ENCODE data around the gene CAMSAP2.
"Not testable (repeated sequence)": the region's sequence is repeated elsewhere in the genome, so short reads cannot be mapped to it uniquely, and the experiment has no call there.

CAMSAP2 gene

DNA sequence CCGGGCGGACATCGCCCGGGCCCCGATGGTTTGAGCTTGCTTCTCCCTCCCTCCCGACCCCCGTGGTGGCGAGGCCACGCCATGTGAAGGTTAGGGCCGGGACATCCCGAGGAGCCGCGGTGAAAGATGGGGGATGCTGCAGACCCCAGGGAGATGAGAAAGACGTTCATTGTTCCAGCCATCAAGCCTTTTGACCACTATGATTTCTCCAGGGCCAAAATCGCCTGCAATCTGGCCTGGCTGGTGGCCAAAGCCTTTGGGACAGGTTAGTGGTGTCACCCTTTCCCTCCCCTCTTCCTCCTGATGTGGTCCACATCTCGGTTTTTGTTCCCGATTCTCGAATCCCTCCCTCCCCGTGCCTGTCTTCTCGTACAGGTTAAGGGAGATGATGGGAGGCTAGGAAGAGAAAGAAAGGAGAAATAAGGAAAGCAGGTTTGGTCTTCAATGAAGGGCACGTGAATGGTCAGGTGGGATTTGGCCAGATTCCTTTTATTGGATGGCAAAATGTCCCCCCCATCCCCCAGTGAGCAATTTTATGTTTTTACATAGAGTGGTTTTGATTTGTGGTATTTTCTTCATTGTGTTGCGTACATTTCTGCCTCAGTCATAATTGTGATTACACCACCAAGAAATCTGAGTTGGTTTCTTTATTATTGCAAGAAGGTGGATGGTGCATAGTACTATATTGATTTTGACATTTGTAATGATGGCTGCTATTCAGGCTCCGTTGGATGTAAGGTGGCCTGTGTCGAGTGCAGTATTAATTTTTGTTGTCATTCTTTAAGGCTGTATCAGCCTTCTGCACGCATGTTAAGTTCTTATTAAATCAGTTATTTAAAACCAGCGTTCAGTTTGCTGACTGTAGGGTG lies 1.2 kb downstream of the CAMSAP2 start:
- no peak for DNase-seq (ENCODE audit: low read depth in 2 of 2)

DNA sequence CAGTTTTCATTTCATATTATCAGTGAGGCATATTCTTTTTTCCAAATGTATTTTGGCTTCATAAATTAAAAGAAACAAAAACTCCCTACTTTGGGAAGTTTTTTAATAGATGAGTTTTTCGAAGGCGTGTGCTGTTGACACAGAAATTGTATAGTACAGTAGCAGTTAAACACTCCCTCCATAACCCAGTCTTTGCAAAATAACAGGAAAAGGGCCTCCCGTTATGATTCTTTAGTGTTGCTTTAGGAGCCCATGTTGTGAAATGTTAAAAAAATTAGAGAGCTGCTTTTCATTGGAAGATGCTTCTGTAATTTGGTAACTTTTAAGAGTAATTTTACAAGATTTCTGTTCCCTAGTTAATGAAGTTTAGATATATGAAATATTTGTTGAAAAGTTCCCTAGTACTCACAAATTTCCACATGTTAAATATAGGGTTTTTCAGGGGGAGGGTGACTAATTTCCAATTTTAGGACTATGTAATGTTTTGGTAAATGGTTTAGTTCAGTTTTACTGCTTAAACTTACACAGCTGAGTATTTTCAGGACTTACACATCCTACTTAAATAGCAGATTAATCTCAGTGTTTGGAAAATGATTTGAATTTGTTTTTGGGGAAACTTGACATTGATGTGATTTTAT lies 2.0 kb downstream of the CAMSAP2 start:
- DNase-seq (ENCODE audit: low read depth in 2 of 2), result no peak

DNA sequence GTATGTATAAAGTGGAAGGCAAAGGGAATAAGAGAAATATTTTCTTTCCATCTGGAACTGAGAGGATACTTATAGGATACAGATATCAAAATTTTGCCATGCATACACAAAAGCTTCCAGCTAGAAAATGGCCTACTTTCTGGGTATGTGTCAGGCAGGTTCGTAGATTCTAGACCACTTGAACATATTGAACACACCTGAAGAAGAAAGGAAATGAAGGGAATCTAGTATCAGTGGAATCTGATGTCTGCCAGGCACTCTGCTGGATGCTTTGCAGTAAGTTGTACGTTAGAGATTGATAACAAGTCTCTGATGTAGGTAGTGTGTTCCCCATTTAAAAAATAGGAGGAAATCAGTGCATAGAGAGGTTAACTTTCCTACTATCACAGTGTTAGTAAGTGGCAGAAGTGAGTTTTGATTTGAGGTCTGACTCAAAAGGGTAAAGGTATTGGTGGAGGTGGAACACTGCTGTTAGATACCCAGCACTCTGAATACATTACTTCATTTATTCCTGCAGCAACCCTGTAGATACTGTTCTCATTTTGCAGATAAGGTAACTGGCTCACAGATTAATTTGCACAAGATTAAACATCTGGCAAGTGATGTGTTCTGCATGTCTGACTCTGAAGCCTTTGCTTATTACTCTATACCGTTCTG lies 3.0 kb downstream of the CAMSAP2 start:
- no peak for DNase-seq (ENCODE audit: low read depth in 2 of 2)

DNA sequence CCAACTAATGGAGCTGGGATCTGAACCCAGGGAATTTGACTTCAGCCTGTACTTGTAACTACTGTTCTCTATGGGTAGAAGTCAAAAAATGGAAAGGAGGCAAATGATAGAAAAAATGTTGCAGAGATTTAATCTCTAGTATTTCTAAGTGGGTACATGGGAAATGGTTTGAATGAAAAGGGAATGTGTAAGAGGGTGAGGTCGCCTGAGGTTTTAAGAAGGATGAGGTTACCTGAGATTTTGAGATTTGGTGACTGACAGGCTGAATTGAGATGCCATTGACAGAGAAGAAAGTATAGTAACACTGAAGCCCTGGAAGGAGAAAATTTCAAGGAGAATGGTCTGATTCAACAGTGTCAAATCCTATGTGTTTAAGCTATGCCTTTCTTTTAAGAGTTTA lies 5.5 kb downstream of the CAMSAP2 start:
- DNase-seq (ENCODE audit: low read depth in 2 of 2), result no peak

DNA sequence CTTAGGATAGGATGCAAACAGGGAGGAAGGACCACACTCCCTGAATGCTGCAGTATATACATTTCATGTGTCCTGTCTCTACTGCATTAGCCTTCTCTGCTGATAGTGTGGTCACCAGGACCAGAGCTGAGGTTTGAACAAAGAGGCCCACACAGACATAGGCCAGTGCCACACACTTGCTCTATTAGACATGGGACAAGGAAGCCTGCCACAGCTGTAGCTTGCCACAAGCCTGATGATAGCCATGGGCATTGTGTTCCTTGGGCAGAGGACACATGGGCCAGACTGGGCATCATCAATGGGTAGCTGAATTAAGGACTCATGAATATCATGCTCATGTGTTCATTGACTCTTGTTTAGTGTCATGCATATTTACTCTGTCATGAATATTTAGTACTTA lies 10.4 kb downstream of the CAMSAP2 start:
- DNase-seq (ENCODE audit: low read depth in 2 of 2), result no peak

DNA sequence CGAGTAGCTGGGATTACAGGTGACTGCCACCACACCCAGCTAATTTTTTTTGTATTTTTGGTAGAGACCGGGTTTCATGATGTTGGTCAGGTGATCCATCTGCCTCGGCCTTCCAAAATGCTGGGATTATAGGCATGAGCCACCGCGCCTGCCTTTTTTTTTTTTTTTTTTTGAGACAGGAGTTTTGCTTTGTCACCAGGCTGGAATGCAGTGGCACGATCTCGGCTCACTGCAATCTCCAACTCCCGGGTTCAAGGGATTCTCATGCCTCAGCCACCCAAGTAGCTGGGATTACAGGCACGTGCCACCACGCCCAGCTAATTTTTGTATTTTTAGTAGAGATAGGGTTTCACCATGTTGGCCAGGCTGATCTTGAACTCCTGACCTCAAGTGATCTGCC lies 12.1 kb downstream of the CAMSAP2 start:
- DNase-seq (ENCODE audit: low read depth in 2 of 2), result not testable (repeated sequence)

DNA sequence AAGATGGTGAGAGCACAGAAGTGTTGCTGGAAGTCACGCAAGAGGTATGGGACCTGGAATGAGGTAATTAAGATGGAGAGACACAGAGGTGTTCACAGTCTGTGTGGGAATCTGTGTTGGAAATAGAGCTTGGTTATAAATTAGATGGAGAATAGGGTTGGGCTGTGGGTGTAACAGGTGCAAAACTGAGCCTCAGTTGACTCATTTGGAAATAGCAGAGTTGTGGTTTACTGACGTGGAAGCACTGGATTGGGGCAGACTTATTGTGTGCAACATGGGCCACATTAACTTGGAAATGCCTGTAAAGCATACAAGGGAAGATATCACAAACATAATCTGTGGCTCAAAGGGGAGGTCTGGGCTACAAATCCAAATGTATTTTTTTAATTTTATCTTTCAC lies 13.0 kb downstream of the CAMSAP2 start:
- DNase-seq (ENCODE audit: low read depth in 2 of 2), result no peak

DNA sequence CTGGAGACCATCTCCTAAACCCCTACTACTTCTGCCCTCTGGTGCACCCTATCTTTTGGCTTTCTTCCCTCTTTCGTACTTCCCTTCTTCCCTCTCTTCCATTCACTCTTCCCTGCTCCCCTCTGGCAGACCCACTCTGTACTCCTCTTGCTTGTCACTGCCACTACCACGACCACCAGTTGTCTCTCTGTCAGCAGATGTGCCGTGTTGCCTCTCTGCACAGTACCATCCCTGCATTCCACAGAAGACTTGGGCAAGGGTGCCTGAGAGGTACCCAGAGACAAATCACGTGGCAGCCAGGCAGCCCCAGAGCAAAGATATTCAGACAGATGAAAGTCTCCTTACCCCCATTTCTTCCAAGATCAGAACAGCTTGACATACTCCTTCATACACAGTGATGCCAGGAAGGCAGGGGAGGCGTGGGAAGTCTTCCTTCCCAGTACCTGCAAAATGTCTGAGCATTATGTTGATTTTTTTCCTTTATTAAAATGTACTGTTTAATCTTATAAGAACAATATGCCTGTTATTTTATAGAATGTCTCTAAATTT lies 15.0 kb downstream of the CAMSAP2 start:
- no peak for DNase-seq (ENCODE audit: low read depth in 2 of 2)

DNA sequence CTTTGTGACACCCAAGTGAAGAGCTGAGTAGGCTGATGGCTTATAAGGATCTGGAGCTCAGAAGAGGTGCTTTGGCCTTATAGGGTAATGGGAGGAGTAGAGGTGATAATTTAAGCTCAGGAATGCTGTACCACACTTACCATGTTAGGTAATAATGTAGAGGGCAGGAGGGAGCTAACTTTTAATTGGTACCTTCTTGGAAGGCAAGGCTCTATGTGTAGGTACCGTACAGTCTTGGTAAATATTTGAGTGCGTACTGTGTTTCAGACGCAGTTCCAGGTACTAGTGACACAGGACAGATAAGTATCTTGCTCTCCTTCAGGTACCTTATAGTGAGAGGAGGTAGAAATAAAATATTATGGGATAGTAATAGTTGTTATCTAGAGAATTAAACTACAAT lies 16.8 kb downstream of the CAMSAP2 start:
- DNase-seq (ENCODE audit: low read depth in 2 of 2), result no peak

DNA sequence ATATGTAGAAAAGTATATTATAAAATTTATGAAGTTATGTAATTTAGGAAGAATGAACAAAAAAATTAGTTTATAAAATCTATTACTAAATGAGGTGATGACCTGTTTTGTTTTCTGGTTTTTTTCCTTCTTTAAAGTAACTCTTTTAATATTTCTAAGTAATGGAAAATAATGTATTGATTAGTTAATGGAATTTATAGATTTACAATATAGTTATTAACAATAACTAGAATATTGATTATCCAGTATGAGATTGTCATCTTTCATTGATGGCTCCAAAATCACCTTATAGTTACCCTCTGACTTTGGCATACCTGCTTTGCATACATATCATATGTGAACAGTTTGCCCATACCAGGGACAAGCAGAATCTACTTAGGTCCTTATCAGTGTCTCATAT lies 23.4 kb downstream of the CAMSAP2 start:
- DNase-seq (ENCODE audit: low read depth in 2 of 2), result no peak

DNA sequence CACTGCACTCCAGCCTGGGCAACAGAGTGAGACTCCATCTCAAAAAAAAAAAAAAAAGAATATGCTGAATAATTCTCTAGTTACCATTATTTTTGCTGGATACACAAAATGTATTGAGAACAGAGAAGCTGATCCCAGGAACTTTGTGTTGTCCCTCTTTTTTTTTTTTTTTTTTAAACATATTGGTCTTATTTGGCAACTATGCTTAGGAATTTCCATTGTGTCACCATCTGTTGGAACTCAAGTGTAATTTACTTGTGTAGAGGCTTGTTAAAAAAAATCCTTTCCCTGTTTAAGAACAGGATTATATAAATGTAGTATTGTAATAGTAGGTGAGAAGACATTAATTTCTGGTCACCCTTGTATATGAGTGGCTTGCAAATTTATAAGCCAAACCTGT lies 28.6 kb downstream of the CAMSAP2 start:
- no peak for DNase-seq (ENCODE audit: low read depth in 2 of 2)

DNA sequence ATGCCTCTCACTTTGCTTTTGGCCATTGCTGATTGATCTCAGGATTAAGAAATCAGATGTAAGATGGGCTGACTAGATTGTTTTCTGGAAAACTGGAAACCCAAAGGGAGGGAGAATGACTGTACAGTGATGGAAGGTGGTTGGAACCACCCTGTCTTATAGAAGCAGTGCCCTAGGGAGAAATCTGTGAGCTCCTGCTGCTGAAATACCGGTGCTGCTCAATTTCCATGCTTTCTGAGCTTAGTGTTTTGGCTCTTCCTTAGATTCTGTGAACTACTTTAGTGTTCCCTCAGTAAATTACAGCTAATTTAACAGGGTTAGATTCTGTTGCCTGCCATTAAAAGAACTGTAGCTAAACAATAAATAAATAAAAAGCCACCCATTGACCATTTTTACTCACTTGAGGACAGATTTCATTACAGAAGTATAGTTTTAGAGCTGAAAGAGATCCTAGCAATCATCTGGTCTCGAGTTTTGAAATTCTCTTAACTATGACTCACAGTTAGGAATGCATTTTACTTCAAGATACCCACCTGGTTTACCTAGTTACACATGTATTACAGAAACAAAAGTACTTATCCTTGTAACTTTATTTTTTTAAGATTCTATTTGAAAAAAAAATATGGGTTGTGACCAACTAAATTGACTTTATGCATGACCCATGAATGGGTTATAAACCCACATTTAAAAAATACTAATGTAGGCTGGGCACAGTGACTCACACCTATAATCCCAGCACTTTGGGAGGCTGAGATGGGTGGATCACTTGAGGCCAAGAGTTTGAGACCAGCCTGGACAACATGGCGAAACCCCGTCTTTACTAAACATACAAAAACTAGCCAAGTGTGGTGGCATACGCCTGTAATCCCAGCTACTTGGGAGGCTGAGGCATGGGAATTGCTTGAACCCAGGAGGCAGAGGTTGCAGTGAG lies 33.2 kb downstream of the CAMSAP2 start:
- DNase-seq (ENCODE audit: low read depth in 2 of 2), result no peak

DNA sequence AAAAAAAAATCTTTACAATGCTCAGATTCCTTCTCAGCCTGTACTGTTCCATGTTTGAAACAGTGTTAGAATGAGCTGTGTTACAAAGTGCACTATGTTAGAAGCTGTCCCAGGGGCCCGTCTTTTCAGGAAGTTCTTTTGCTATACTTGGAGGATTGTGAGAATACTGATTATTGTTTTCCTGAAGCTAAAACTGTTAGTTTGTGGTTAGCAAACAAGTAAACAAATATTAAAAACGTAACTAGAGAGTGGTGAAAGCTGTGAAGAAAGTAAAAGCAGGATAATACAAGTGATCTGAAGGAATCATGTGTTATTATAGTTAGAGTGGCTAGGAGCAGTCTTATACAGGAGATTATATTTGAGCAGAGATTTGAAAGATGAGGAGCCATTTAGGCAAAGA lies 35.6 kb downstream of the CAMSAP2 start:
- no peak for DNase-seq (ENCODE audit: low read depth in 2 of 2)

DNA sequence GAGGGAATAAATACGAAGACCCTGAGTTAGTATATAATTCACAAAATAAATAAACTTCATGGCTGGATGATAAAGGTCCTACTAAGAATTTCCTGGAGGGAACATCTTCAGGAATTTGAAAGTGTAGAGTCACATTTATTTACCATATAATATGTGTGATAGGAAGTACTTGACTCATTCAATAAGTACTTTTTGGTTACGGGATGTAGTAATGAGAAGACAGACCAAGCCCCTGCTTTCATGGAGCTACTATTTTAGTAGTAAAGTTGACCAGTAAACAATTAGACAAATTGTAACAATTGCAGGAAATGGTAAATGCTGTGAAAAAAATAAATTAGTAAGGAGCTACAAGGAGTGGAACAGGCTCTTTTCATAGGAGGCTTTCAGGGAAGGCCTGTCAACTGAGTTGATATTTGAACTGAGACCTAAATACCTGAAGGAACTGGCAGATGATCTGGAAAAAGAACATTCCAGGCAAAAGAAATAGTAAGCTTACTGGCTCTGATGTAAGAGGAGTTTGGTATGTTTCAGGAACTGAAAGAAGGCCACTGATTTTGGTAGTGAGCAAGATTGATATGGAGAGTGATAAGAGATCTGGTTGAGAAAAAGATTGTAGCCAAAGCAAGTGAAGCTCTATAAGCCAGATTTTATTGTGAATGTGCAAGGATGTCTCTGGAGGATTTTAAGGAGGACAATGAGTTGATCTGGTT lies 36.2 kb downstream of the CAMSAP2 start:
- DNase-seq (ENCODE audit: low read depth in 2 of 2), result no peak

DNA sequence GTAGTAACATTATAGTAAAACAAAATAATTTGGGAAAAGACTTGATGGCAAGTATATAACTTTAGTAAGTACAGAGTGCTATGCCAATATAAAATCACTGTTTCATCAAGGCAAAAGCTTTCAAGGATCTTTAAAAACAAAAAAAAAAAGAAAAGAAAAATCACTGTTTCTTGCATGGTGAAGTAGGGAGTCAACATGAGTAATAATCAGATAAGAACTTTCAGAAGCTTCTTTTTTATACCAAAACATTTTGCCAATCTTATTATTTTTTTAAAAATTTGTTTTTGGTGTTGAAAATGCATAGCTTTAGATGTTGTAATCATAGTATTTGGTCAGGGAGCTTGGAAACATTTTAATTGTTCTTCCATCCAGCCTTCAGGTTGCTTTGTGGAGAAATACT lies 37.2 kb downstream of the CAMSAP2 start:
- no peak for DNase-seq (ENCODE audit: low read depth in 2 of 2)

DNA sequence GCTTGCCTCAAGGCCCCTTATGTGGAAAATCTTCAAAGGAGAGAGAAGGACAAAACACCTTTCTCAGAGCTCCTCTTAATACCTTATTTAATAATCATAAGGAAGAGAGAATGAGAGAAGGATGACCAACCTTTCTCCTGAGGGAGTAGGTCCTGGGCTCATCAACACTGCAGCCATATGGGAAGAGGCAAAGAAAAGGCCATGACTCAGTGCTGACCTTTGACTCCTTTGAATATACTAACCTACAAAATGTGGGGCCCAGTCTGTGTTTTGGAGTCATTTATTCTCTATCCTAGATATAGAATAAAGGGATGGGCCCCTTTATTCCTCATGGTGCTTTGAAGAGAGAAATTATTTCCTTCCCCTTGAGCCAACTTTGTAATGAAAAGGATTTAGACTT lies 38.3 kb downstream of the CAMSAP2 start:
- DNase-seq (ENCODE audit: low read depth in 2 of 2), result no peak

DNA sequence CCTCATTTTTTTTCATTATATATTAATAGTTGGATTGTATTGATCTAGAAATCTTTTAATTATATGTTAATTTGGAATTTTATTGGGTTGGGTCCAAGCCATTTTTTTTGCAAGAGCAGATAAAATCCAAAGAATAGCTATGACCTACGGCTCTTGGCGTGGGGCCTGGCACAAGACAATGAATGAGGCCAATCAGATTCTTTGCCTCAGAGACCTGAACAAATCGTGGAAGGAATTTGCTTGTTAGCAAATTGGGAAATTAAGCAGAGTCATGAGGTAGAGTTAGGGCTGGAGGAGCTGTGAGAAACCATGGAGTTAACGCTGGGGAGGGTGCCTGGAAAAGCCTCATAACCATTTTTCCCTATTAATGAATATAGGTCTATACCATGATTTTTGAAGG lies 40.1 kb downstream of the CAMSAP2 start:
- no peak for DNase-seq (ENCODE audit: low read depth in 2 of 2)

DNA sequence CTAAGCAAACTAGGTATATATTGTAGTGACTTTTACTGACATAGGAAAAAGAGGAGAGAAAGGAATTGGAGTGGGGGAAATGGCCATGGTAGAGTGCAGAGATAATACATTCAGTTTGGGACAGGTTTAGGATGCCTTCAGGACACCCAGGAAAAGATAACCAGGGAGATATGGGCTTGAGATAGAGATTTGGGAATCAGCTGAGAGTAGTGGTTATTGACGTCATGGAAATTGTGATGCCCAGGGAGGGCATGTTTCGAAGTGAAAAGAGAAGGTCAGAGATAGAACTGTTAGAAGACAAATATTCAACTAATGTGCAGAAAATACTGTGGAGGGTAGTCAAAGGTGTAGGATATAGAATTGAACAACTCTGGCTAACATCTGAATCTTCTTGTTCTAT lies 40.6 kb downstream of the CAMSAP2 start:
- no peak for DNase-seq (ENCODE audit: low read depth in 2 of 2)

DNA sequence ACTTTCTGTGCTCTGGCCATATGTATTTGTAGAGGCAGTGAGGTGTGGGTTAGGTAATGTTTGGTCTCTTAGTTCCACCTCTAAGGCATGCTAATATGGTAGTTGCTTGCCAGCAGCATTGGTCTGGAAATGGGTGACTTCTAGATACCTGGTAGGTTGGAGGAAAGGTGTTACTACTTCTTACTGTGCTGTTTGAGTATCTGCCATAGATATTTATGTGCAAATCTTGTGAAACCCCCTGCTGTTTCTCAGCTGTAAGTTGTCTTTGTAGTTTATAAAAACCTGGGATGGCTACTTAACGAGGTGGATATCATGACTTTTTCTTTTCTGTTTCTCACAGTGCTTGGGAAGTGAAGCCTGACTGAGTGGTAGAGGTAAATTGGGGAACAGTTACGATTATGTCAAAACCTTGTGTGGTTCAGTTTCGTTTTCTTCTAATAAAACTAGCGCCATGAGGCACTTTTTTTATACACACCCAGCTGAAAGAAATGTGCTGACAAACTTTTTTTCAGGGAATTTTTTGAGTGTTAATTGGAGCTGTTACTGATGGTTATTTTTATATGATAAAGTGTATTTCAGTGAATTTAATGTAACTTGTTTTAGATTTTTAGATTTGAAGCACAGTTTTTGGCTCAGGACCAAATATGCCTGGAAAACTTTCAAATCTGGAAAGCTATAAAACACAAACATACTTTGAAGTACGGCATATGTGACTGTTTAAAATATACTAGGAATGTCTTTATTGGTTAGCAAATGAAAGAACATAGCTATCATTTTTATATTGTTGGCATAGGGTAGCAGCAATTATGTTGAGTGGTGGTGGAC lies 42.1 kb downstream of the CAMSAP2 start:
- no peak for DNase-seq (ENCODE audit: low read depth in 2 of 2)

DNA sequence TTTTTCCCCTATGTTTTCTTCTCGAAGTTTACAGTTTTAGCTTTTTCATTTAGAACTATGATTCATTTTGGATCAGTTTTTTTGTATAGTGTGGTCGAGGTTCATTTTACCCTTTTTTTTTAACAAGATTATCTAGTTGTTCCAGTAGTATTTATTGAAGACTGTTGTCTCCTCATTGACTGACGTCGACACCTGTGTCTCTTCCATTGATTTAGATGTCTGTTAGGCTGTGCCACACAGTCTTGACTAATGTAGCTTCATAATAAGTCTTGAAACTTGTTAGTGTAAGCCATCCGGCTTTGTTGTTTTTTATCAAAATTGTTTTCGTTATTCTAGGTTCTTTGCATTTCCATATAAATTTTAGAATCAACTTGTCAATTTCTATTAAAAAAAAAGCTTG lies 45.2 kb downstream of the CAMSAP2 start:
- no peak for DNase-seq (ENCODE audit: low read depth in 2 of 2)
